IMR-90 (cell line): ENCODE data around the gene CA5B. TPM values are rescaled to one million over a fixed set of nuclear protein-coding genes. Genes with fewer than 3 reads are reported as not detected.

ENCODE experiments used
- ATAC-seq: fragments of 200-7000 bp; cut with Tn5 transposase; 2 replicates; pipeline ENCODE4 v1.9.1; 2020; ENCODE audit warnings: low read depth, mild to moderate bottlenecking, moderate library complexity
- BruUV-seq: library from RNA; stranded (reverse); fragments of 400-500 nt; replicated peaks from 2 replicates; lab custom pipeline; 2021; lab: Mats Ljungman, UMichigan
- CTCF ChIA-PET: fragments of 300-600 bp; formaldehyde crosslinking; extraction: SDS; loops from one replicate; lab custom pipeline; 2021; ENCODE audit warnings: antibody characterized with exemption; lab: Yijun Ruan, JAX
- POLR2A ChIA-PET: fragments of 300-600 bp; sonication (Branson Sonifier 250); formaldehyde crosslinking; loops from one replicate; lab custom pipeline; 2022; ENCODE audit warnings: antibody characterized with exemption; ENCODE audit not compliant: unreplicated experiment; lab: Charles Lee
- DNase-seq: peaks from one replicate; pipeline ENCODE4 v3.0.0; 2013
- H2AFZ ChIP-seq: replicated peaks from 2 replicates; pipeline ENCODE3; 2013; ENCODE audit warnings: low read length, mild to moderate bottlenecking; ENCODE audit not compliant: poor library complexity
- H2AK5ac ChIP-seq: 2 replicates; pipeline ENCODE4 v1.6.1; 2013; ENCODE audit warnings: low read depth, low read length, inconsistent platforms
- H2AK9ac ChIP-seq: replicated peaks from 2 replicates; pipeline ENCODE3; 2013; ENCODE audit warnings: mild to moderate bottlenecking, low read depth, low read length, moderate library complexity; ENCODE audit not compliant: poor library complexity
- H2BK120ac ChIP-seq: 2 replicates; pipeline ENCODE4 v1.6.1; 2013; ENCODE audit warnings: low read depth, low read length, inconsistent platforms
- H2BK15ac ChIP-seq: 3 replicates; pipeline ENCODE4 v1.6.1; 2013; ENCODE audit warnings: low read depth, low read length, inconsistent platforms
- H2BK20ac ChIP-seq: 2 replicates; pipeline ENCODE4 v1.6.1; 2013; ENCODE audit warnings: low read depth, mild to moderate bottlenecking, inconsistent platforms, low read length, moderate library complexity
- H2BK5ac ChIP-seq: 2 replicates; pipeline ENCODE4 v1.6.1; 2013; ENCODE audit warnings: mild to moderate bottlenecking, low read depth, low read length, inconsistent platforms; ENCODE audit not compliant: poor library complexity, severe bottlenecking
- H3K14ac ChIP-seq: replicated peaks from 2 replicates; pipeline ENCODE4 v1.6.1; 2013; ENCODE audit warnings: low read depth, low read length, inconsistent platforms
- H3K18ac ChIP-seq: 2 replicates; pipeline ENCODE4 v1.6.1; 2013; ENCODE audit warnings: low read depth, low read length, control low read depth
- H3K23ac ChIP-seq: 2 replicates; pipeline ENCODE4 v1.6.1; 2013; ENCODE audit warnings: low read depth, low read length, inconsistent platforms
- H3K27ac ChIP-seq: 2 replicates; pipeline ENCODE4 v1.5.1; 2013; ENCODE audit warnings: mild to moderate bottlenecking, control low read depth, low read length; ENCODE audit not compliant: insufficient read depth
- H3K27me3 ChIP-seq: 2 replicates; pipeline ENCODE4 v1.6.1; 2013; ENCODE audit warnings: low read length; ENCODE audit not compliant: control insufficient read depth, insufficient read depth
- H3K36me3 ChIP-seq: 2 replicates; pipeline ENCODE4 v1.6.1; 2013; ENCODE audit warnings: low read length, mixed read lengths; ENCODE audit not compliant: control insufficient read depth, insufficient read depth
- H3K4ac ChIP-seq: 2 replicates; pipeline ENCODE4 v1.6.1; 2013; ENCODE audit warnings: low read depth, low read length, inconsistent platforms
- H3K4me1 ChIP-seq: 2 replicates; pipeline ENCODE4 v1.6.1; 2013; ENCODE audit warnings: low read length, mixed read lengths; ENCODE audit not compliant: control insufficient read depth, insufficient read depth
- H3K4me2 ChIP-seq: 2 replicates; pipeline ENCODE4 v1.6.1; 2013; ENCODE audit warnings: low read depth, mild to moderate bottlenecking, control low read depth, low read length, moderate library complexity
- H3K4me3 ChIP-seq: 2 replicates; pipeline ENCODE4 v1.5.1; 2013; ENCODE audit warnings: low read depth, mild to moderate bottlenecking, control low read depth, low read length, moderate library complexity; ENCODE audit not compliant: insufficient read depth
- H3K56ac ChIP-seq: 2 replicates; pipeline ENCODE4 v1.6.1; 2013; ENCODE audit warnings: low read length, inconsistent platforms; ENCODE audit not compliant: insufficient read depth; ENCODE audit errors: extremely low read depth
- H3K79me1 ChIP-seq, 2 experiments: 2 replicates each; pipeline ENCODE4 v1.6.1; 2013; ENCODE audit warnings: low read length in 2 of 2, inconsistent platforms in 1 of 2, low read depth in 1 of 2
- H3K9ac ChIP-seq: 2 replicates; pipeline ENCODE4 v1.6.1; 2013; ENCODE audit warnings: low read depth, low read length, control low read depth
- H3K9me1 ChIP-seq: 2 replicates; pipeline ENCODE4 v1.6.1; 2013; ENCODE audit warnings: low read length, inconsistent platforms; ENCODE audit not compliant: insufficient read depth
- H3K9me3 ChIP-seq: 2 replicates; pipeline ENCODE4 v1.6.1; 2013; ENCODE audit warnings: low read length; ENCODE audit not compliant: control insufficient read depth, insufficient read depth
- H4K20me1 ChIP-seq: 2 replicates; pipeline ENCODE4 v1.6.1; 2013; ENCODE audit warnings: low read length, inconsistent platforms; ENCODE audit not compliant: insufficient read depth
- H4K5ac ChIP-seq: 2 replicates; pipeline ENCODE4 v1.6.1; 2013; ENCODE audit warnings: mild to moderate bottlenecking, low read depth, low read length, control low read depth
- H4K8ac ChIP-seq, 2 experiments: 2 replicates each; pipeline ENCODE4 v1.6.1; 2013; ENCODE audit warnings: low read depth in 2 of 2, low read length in 2 of 2, control low read depth in 1 of 2, inconsistent platforms in 1 of 2
- H4K91ac ChIP-seq: 2 replicates; pipeline ENCODE4 v1.6.1; 2013; ENCODE audit warnings: low read depth, low read length, inconsistent platforms; ENCODE audit not compliant: insufficient read depth
- BHLHE40 ChIP-seq: fragments of 150-350 bp; IDR thresholded peaks from 2 replicates; pipeline ENCODE4 v1.6.1; 2016; ENCODE audit warnings: mild to moderate bottlenecking, low read depth, low read length
- CEBPB ChIP-seq: IDR thresholded peaks from 2 replicates; pipeline ENCODE4 v1.6.1; 2012; ENCODE audit warnings: low read depth, low read length, improper control_type of control experiment
- CTCF ChIP-seq: conservative IDR thresholded peaks from 2 replicates; pipeline ENCODE4 v1.5.1; 2012; ENCODE audit warnings: mild to moderate bottlenecking, low read depth, low read length, improper control_type of control experiment
- ELK1 ChIP-seq: fragments of 150-350 bp; IDR thresholded peaks from 2 replicates; pipeline ENCODE4 v1.6.1; 2016; ENCODE audit warnings: low read depth, mild to moderate bottlenecking, low read length, moderate library complexity, borderline replicate concordance
- MXI1 ChIP-seq: IDR thresholded peaks from 2 replicates; pipeline ENCODE4 v1.6.1; 2012; ENCODE audit warnings: low read depth, mild to moderate bottlenecking, low read length, moderate library complexity, borderline replicate concordance
- NFE2L2 ChIP-seq: fragments of 150-350 bp; IDR thresholded peaks from 2 replicates; pipeline ENCODE4 v1.6.1; 2016; ENCODE audit warnings: low read depth, mild to moderate bottlenecking, low read length
- POLR2A ChIP-seq: IDR thresholded peaks from 2 replicates; pipeline ENCODE4 v1.6.1; 2012; ENCODE audit warnings: mild to moderate bottlenecking, low read depth, low read length
- RAD21 ChIP-seq: IDR thresholded peaks from 2 replicates; pipeline ENCODE4 v1.6.1; 2012; ENCODE audit warnings: low read length, improper control_type of control experiment
- SMC3 ChIP-seq: fragments of 150-350 bp; IDR thresholded peaks from 2 replicates; pipeline ENCODE4 v1.6.1; 2016; ENCODE audit warnings: low read depth, mild to moderate bottlenecking, antibody characterized with exemption, low read length, moderate library complexity
- WGBS, 2 experiments: methylation state at CpG; one replicate each; pipeline versions ENCODE4 v1.1.5 to v1.1.7; 2013; ENCODE audit warnings: missing lambda C conversion rate in 2 of 2; ENCODE audit not compliant: insufficient read length in 1 of 2; ENCODE audit errors: extremely low coverage in 2 of 2; 5-methylcytosine and 5-hydroxymethylcytosine counted together
- dilution Hi-C: fragments of 300-500 bp; cut with HindIII; formaldehyde crosslinking; loops from one replicate; pipeline ENCODE4 v1.14.3; 2018; ENCODE audit warnings: low sequenced_read_pairs; ENCODE audit not compliant: unreplicated experiment
- in situ Hi-C: fragments of 300-500 bp; cut with MboI; formaldehyde crosslinking; loops from 3 replicates; pipeline ENCODE4 v1.14.3; 2019; ENCODE audit warnings: low sequenced_read_pairs, inconsistent platforms, mixed read lengths
- intact Hi-C: fragments of 100-400 bp; cut with micrococcal nuclease; formaldehyde crosslinking; loops from 2 replicates; pipeline ENCODE4 v1.10.0; 2022
- polyA plus RNA-seq, 3 experiments: library from polyadenylated mRNA; depleted of rRNA; stranded (reverse); fragments of >200 nt; gene quantifications; 2 replicates each; pipeline ENCODE4 v1.2.3, GENCODE V29; 2012; ENCODE audit warnings: low replicate concordance in 1 of 3
- total RNA-seq: library from RNA; depleted of rRNA; stranded (reverse); fragments of >200 nt; gene quantifications from 2 replicates; pipeline ENCODE4 v1.2.3, GENCODE V29; 2012

CA5B gene
- total and polyA plus RNA-seq, 2 of the 4 experiments (the other 2 are of a cell fraction) = 3.5 to 5.4 TPM

- Histone ChIP-seq H3K4me3 (no peak overlapping the region), H3K27me3 (no peaks in the 10 kb centered on the region), H2BK15ac (no peak overlapping the region), H2BK5ac (peak overlapping the region; percentile 73), H3K4ac (no peak overlapping the region), H3K27ac (no peak overlapping the region), H2BK120ac (no peak overlapping the region), H3K4me1 (peaks cover 4% of the 10 kb centered on the region; the same call in 1 of the 2 replicates), H3K79me1 (no peaks in the 10 kb centered on the region; a peak in 2 of 4 replicates), H4K5ac (no peak overlapping the region), H4K8ac (no peak overlapping the region), H3K56ac (no peak overlapping the region; the same call in 1 of the 2 replicates), H4K20me1 (no peaks in the 10 kb centered on the region), H2AK9ac (no peak overlapping the region), H4K91ac (no peak overlapping the region), H3K9me1 (peaks cover 3% of the 10 kb centered on the region), H2AK5ac (no peak overlapping the region), H3K9me3 (no peaks in the 10 kb centered on the region), H3K4me2 (no peak overlapping the region; the same call in 1 of the 2 replicates), H3K36me3 (peaks cover 19% of the 10 kb centered on the region), H3K9ac (no peak overlapping the region), H3K18ac (no peak overlapping the region; the same call in 1 of the 2 replicates), H3K14ac (peak overlapping the region; percentile 55; the same call in 1 of the 2 replicates), H2BK20ac (no peak overlapping the region), H3K23ac (no peak overlapping the region; the same call in 1 of the 2 replicates), H2AFZ (no peak overlapping the region)
- POLR2A ChIA-PET = interaction anchor here (0.6 kb wide), 1 partner anchor 1313 kb away, joined by 4 read pairs; no protein-coding TSS in a partner anchor
- BruUV-seq = no TSS peak
- intact Hi-C loops = no loop called here
- dilution Hi-C loops = no loop called here
- ATAC-seq (peak; percentile 56), DNase-seq (peak; percentile 71)
- in situ Hi-C loops = loop anchor here (25.0 kb wide), 1 partner anchor 867 kb away; no protein-coding TSS in a partner anchor
- no CpG with 5 or more reads among the region's 14 CpGs for WGBS, 2 experiments
- CTCF ChIA-PET = no interaction called here
- TF ChIP-seq CTCF = no peak
- TF ChIP-seq ELK1 = no peak
- TF ChIP-seq SMC3 = no peak
- no peak for TF ChIP-seq MXI1
- TF ChIP-seq BHLHE40 = no peak
- TF ChIP-seq POLR2A = no peak
- TF ChIP-seq RAD21 = no peak
- TF ChIP-seq CEBPB = no peak
- TF ChIP-seq NFE2L2 = no peak
Measured at GRCh38 chrX:15820106-15821073, 82.3 kb downstream of the CA5B start.
